ENCODE data around the gene EIPR1. TPM values are rescaled to one million over a fixed set of nuclear protein-coding genes. Genes with fewer than 3 reads are reported as not detected.

The EIPR1 gene
- total and polyA plus RNA-seq, 4 donors: 12.0 to 26.8 (median 23.4) TPM

GRCh38 chr2:3238951-3239841 lies 138.4 kb downstream of the EIPR1 start:
- no peak overlapping the region for H3K27ac ChIP-seq (ENCODE audit: low read depth in 1 of 2, low read length in 1 of 2)

GRCh38 chr2:3236300-3237045 lies 141.1 kb downstream of the EIPR1 start:
- ATAC-seq (ENCODE audit: insufficient read depth, low FRiP score): no peak
- H3K9ac ChIP-seq (ENCODE audit: insufficient read depth in 1 of 2, low read length in 2 of 2): no peak overlapping the region
- peaks cover 0 to 2% (median 0%) of the 10 kb centered on the region in 4 donors for H3K9me3 ChIP-seq (ENCODE audit: control insufficient read depth in 4 of 4, insufficient read depth in 3 of 4, low read length in 3 of 4)

More at GRCh38 chr2:3238951-3239841, 138.4 kb downstream of the EIPR1 start:
- Histone ChIP-seq H3K4me1 (ENCODE audit: control insufficient read depth in 5 of 5, insufficient read depth in 5 of 5, low read length in 5 of 5) (peaks cover 0 to 3% (median 0%) of the 10 kb centered on the region in 5 donors), H3K36me3 (ENCODE audit: control insufficient read depth in 4 of 4, insufficient read depth in 4 of 4, low read length in 4 of 4) (peaks cover 0 to 2% (median 0%) of the 10 kb centered on the region in 4 donors), H3K9ac (ENCODE audit: insufficient read depth in 1 of 2, low read length in 2 of 2) (no peak overlapping the region), H3K27me3 (ENCODE audit: control insufficient read depth in 3 of 3, insufficient read depth in 3 of 3, low read length in 2 of 3) (no peaks in the 10 kb centered on the region), H3K4me3 (no peak overlapping the region), H3K9me3 (ENCODE audit: control insufficient read depth in 4 of 4, insufficient read depth in 3 of 4, low read length in 3 of 4) (peaks cover 0 to 2% (median 0%) of the 10 kb centered on the region in 4 donors)
- ATAC-seq (ENCODE audit: insufficient read depth, low FRiP score): no peak
- TF ChIP-seq CTCF (IDR thresholded peaks at IDR 0.05; ENCODE audit: control extremely low read depth, extremely low read depth): no peak
- WGBS, 2 donors: 74 to 87% methylated on average over 21 of the region's 21 CpGs
- DNase-seq: no peak

GRCh38 chr2:3233877-3234276 lies 143.7 kb downstream of the EIPR1 start:
- no peak for DNase-seq

More at GRCh38 chr2:3236300-3237045, 141.1 kb downstream of the EIPR1 start:
- no peak for TF ChIP-seq CTCF (IDR thresholded peaks at IDR 0.05; ENCODE audit: control extremely low read depth, extremely low read depth)
- Histone ChIP-seq H3K4me1 (ENCODE audit: control insufficient read depth in 5 of 5, insufficient read depth in 5 of 5, low read length in 5 of 5) (no peaks in the 10 kb centered on the region), H3K27ac (ENCODE audit: low read depth in 1 of 2, low read length in 1 of 2) (no peak overlapping the region), H3K36me3 (ENCODE audit: control insufficient read depth in 4 of 4, insufficient read depth in 4 of 4, low read length in 4 of 4) (peaks cover 0 to 3% (median under 1%) of the 10 kb centered on the region in 4 donors), H3K27me3 (ENCODE audit: control insufficient read depth in 3 of 3, insufficient read depth in 3 of 3, low read length in 2 of 3) (no peaks in the 10 kb centered on the region), H3K4me3 (no peak overlapping the region)
- no peak for DNase-seq
- WGBS, 2 donors: 91 to 94% methylated on average over 12 of the region's 12 CpGs

More at GRCh38 chr2:3233877-3234276, 143.7 kb downstream of the EIPR1 start:
- no peak overlapping the region for H3K4me3 ChIP-seq
- H3K9me3 ChIP-seq (ENCODE audit: control insufficient read depth in 4 of 4, insufficient read depth in 3 of 4, low read length in 3 of 4): peaks cover 0 to 5% (median 4%) of the 10 kb centered on the region in 4 donors
- no peaks in the 10 kb centered on the region for H3K27me3 ChIP-seq (ENCODE audit: control insufficient read depth in 3 of 3, insufficient read depth in 3 of 3, low read length in 2 of 3)
- H3K4me1 ChIP-seq (ENCODE audit: control insufficient read depth in 5 of 5, insufficient read depth in 5 of 5, low read length in 5 of 5): no peaks in the 10 kb centered on the region
- no peak for ATAC-seq (ENCODE audit: insufficient read depth, low FRiP score)
- no peak overlapping the region for H3K27ac ChIP-seq (ENCODE audit: low read depth in 1 of 2, low read length in 1 of 2)
- H3K36me3 ChIP-seq (ENCODE audit: control insufficient read depth in 4 of 4, insufficient read depth in 4 of 4, low read length in 4 of 4): peaks cover 0 to 3% (median under 1%) of the 10 kb centered on the region in 4 donors
- no peak for TF ChIP-seq CTCF (IDR thresholded peaks at IDR 0.05; ENCODE audit: control extremely low read depth, extremely low read depth)
- no peak overlapping the region for H3K9ac ChIP-seq (ENCODE audit: insufficient read depth in 1 of 2, low read length in 2 of 2)
- 97 to 98% methylated on average over 2 of the region's 2 CpGs for WGBS, 2 donors
